NT2/D1 (cell line): Measurements from ENCODE around the gene GARNL3.

Source experiments
- DNase-seq: peaks from one replicate; pipeline ENCODE4 v3.0.0-alpha.2; 2011; ENCODE audit warnings: low read depth, low spot score
- H3K27me3 ChIP-seq: 2 replicates; pipeline ENCODE4 v1.6.0; 2011; ENCODE audit warnings: mild to moderate bottlenecking; ENCODE audit not compliant: insufficient read length, insufficient read depth
- H3K36me3 ChIP-seq: 2 replicates; pipeline ENCODE4 v1.6.1; 2011; ENCODE audit warnings: mild to moderate bottlenecking, low read length, mixed read lengths; ENCODE audit not compliant: insufficient read depth, insufficient read length
- H3K4me1 ChIP-seq: 2 replicates; pipeline ENCODE4 v1.5.1; 2011; ENCODE audit not compliant: insufficient read depth, insufficient read length
- H3K4me3 ChIP-seq: 2 replicates; pipeline ENCODE4 v1.5.1; 2011; ENCODE audit warnings: low read depth; ENCODE audit not compliant: insufficient read length
- H3K9ac ChIP-seq: 2 replicates; pipeline ENCODE4 v1.6.0; 2011; ENCODE audit warnings: low read depth; ENCODE audit not compliant: insufficient read length
- H3K9me3 ChIP-seq: 2 replicates; pipeline ENCODE4 v1.5.1; 2011; ENCODE audit warnings: mild to moderate bottlenecking, low read length; ENCODE audit not compliant: insufficient read depth
- SUZ12 ChIP-seq: IDR thresholded peaks from 2 replicates; pipeline ENCODE4 v1.6.1; 2011; ENCODE audit not compliant: insufficient read length, insufficient read depth; ENCODE audit errors: extremely low read depth
- YY1 ChIP-seq: IDR thresholded peaks from 2 replicates; pipeline ENCODE4 v1.6.1; 2011; ENCODE audit not compliant: insufficient read length, insufficient read depth
- ZNF274 ChIP-seq: IDR thresholded peaks from 2 replicates; pipeline ENCODE4 v1.6.1; 2011; ENCODE audit warnings: mild to moderate bottlenecking, low read depth, low read length

Gene GARNL3

DNA sequence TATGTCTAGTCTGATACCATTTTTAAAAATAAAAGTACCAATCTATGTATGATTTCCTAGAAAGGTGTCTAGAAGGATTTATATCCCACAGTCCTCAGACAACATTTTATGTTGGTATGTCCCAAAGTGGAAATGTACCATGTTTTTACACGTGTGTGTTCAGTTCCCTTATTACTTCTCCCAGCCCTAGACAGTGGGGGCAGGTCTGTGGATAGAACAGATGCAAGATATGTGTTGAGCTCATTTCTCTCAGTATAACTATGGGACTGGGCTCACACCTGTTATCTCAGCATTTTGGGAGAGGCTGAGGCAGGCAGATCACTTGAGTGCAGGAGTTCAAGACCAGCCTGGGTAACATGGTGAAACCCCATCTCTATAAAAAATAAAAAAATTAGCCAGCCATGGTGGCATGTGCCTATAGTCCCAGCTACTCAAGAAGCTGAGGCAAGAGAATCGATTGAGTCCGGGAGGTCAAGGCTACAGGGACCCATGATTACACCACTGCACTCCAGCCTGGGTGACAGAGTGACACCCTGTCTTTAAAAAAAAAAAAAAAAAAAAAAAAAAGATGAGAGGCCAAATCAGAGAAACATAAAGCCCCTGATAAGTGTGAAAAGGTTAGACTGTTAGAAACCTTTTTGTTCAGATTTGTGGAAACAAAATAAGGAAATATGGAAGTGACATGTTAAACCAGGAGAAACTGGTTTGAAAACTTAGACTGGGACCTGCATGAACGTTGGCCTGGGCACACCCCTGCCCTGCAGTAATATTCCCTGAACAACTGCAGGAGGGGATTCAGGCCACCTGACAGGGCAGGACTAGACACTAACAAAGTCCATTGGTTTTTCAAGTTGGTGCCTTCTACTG is 125.0 kb downstream of the GARNL3 start:
- no peak for DNase-seq
- H3K4me1 ChIP-seq, result peaks cover 10% of the 10 kb centered on the region
- H3K27me3 ChIP-seq, result peaks cover under 1% of the 10 kb centered on the region
- no peak overlapping the region for H3K9ac ChIP-seq
- no peak overlapping the region for H3K4me3 ChIP-seq
- no peak for TF ChIP-seq YY1
- TF ChIP-seq ZNF274, result no peak
- TF ChIP-seq SUZ12, result no peak
- H3K9me3 ChIP-seq, result no peaks in the 10 kb centered on the region
- H3K36me3 ChIP-seq, result no peaks in the 10 kb centered on the region

GRCh38 chr9:127390248-127390545 is 125.6 kb downstream of the GARNL3 start:
- peaks cover 6% of the 10 kb centered on the region for H3K27me3 ChIP-seq
- TF ChIP-seq ZNF274 (no peak), YY1 (no peak), SUZ12 (no peak)
- no peaks in the 10 kb centered on the region for H3K9me3 ChIP-seq
- H3K4me1 ChIP-seq, result peaks cover 10% of the 10 kb centered on the region
- no peaks in the 10 kb centered on the region for H3K36me3 ChIP-seq
- no peak for DNase-seq
- H3K4me3 ChIP-seq, result no peak overlapping the region
- H3K9ac ChIP-seq, result no peak overlapping the region

GRCh38 chr9:127390563-127390962 is 126.0 kb downstream of the GARNL3 start:
- no peak for TF ChIP-seq ZNF274
- TF ChIP-seq YY1, result no peak
- no peak for TF ChIP-seq SUZ12
- no peak overlapping the region for H3K9ac ChIP-seq
- no peak for DNase-seq
- no peaks in the 10 kb centered on the region for H3K36me3 ChIP-seq
- peaks cover 9% of the 10 kb centered on the region for H3K27me3 ChIP-seq
- peaks cover 10% of the 10 kb centered on the region for H3K4me1 ChIP-seq
- H3K9me3 ChIP-seq, result no peaks in the 10 kb centered on the region
- H3K4me3 ChIP-seq, result no peak overlapping the region

GRCh38 chr9:127392166-127392565 is 127.6 kb downstream of the GARNL3 start:
- Histone ChIP-seq H3K4me1 (peaks cover 10% of the 10 kb centered on the region), H3K4me3 (no peak overlapping the region), H3K27me3 (peaks cover 16% of the 10 kb centered on the region), H3K9ac (peak overlapping the region; percentile 45), H3K9me3 (no peaks in the 10 kb centered on the region), H3K36me3 (no peaks in the 10 kb centered on the region)
- no peak for DNase-seq
- TF ChIP-seq ZNF274, result no peak
- no peak for TF ChIP-seq SUZ12
- TF ChIP-seq YY1, result no peak

DNA sequence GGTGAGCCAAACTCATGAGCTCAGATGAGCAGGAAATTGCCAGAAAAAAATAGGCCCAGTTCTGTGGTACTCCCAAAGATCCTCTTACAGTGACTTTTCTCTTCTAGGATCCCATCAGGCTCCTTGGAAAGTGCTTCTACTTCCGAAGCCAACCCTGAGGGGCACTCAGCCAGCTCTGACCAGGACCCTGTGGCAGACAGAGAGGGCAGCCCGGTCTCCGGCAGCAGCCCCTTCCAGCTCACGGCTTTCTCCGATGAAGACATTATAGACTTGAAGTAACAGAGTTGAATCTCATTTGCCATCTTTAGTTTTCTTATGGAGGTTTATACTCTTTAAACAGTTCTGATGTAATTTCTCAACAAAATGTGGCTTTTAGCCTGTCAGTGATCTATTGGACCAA is 128.4 kb downstream of the GARNL3 start:
- Histone ChIP-seq H3K9ac (peak overlapping the region; percentile 45), H3K27me3 (peaks cover 16% of the 10 kb centered on the region), H3K4me3 (no peak overlapping the region), H3K36me3 (no peaks in the 10 kb centered on the region), H3K9me3 (no peaks in the 10 kb centered on the region), H3K4me1 (peaks cover 7% of the 10 kb centered on the region)
- no peak for DNase-seq
- TF ChIP-seq SUZ12 (no peak), YY1 (no peak), ZNF274 (no peak)

DNA sequence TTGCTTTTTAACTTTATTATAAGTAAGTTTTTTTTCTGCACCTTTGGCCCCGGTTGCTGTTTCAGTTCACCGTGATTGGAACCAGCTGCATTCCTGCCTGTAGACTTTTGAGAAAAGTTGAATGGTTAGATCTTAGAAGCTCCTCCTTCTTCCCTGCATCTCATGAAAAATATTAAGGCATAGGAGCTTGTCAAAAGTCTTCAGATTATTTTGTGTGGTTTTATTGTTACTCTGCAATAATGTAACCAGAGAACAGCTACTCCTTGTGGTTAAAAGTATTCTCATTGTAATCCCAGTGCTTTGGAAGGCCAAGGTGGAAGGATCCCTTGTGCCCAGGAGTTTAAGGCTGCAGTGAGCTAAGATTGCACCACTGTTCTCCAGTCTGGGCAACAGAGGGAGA is 129.1 kb downstream of the GARNL3 start:
- no peaks in the 10 kb centered on the region for H3K9me3 ChIP-seq
- H3K9ac ChIP-seq, result no peak overlapping the region
- peaks cover 16% of the 10 kb centered on the region for H3K27me3 ChIP-seq
- H3K36me3 ChIP-seq, result peaks cover 6% of the 10 kb centered on the region
- TF ChIP-seq YY1 (no peak), ZNF274 (no peak), SUZ12 (no peak)
- H3K4me1 ChIP-seq, result peaks cover 12% of the 10 kb centered on the region
- DNase-seq, result no peak
- H3K4me3 ChIP-seq, result no peak overlapping the region

GRCh38 chr9:127395497-127396252 is 131.1 kb downstream of the GARNL3 start:
- no peak overlapping the region for H3K9ac ChIP-seq
- peak overlapping the region; percentile 41 for H3K4me3 ChIP-seq
- H3K27me3 ChIP-seq, result peaks cover 16% of the 10 kb centered on the region
- no peak for DNase-seq
- peaks cover 11% of the 10 kb centered on the region for H3K4me1 ChIP-seq
- peaks cover 24% of the 10 kb centered on the region for H3K36me3 ChIP-seq
- no peak for TF ChIP-seq SUZ12
- TF ChIP-seq YY1, result no peak
- no peak for TF ChIP-seq ZNF274
- no peaks in the 10 kb centered on the region for H3K9me3 ChIP-seq
